ENCODE results near the gene FMNL1.

- TF ChIP-seq ZNF274 (IDR thresholded peaks at IDR 0.05; ENCODE audit: low read depth, low read length) (no peak), YY1 (IDR thresholded peaks at IDR 0.05; ENCODE audit: insufficient read depth, insufficient read length) (no peak), SUZ12 (IDR thresholded peaks at IDR 0.05; ENCODE audit: extremely low read depth, insufficient read depth, insufficient read length) (no peak)
Observed at GRCh38 chr17:45190503-45191255, 31.0 kb upstream of the FMNL1 start.
